Stimulated activated CD4-positive, alpha-beta T cell treated with anti-CD3 and anti-CD28 coated beads, Interleukin-2, amount 100 ng/mL, for 4 hours (primary cell): ENCODE data around the gene DKK3.

Source experiments
- DNase-seq: peaks from one replicate; pipeline ENCODE4 v3.0.0-alpha.2; 2020; ENCODE audit warnings: low read depth

Gene DKK3

DNA sequence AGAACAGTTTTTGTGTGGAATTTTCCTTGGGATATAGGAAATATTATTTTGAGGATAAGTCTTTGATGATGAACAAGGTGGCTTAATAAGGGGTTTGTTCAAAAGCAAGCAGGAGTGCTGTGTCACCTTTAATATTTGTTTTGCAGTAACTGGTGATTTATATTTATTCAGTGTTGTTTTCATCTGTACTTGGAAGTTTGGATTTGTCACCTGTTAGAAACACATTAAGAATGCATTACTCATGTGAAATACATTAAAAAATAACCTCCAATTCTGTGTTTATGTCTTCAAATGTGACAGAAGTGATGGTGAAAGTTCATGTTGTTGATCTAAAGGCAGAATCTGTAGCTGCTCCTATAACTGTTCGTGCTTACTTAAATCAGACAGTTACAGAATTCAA is 70.5 kb downstream of the DKK3 start:
- no peak for DNase-seq

DNA sequence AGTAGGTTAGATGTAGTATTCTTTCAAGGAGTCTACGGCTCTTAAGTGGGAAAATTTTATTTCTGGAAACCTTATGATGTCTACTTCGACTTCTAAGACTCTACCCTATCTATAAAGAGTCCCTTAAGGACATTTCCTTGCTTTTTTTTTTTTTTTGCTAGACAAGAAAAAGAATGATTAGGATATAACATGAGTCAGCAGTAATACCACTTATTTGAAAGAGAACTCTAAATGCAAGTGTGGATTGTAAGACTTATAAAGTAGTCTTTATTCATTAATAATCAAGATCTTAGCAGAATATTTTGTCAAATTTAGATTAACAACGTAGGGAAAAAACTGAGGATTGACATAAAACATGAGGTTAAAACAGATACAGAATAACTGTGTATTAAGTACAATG is 71.0 kb downstream of the DKK3 start:
- DNase-seq, result no peak

DNA sequence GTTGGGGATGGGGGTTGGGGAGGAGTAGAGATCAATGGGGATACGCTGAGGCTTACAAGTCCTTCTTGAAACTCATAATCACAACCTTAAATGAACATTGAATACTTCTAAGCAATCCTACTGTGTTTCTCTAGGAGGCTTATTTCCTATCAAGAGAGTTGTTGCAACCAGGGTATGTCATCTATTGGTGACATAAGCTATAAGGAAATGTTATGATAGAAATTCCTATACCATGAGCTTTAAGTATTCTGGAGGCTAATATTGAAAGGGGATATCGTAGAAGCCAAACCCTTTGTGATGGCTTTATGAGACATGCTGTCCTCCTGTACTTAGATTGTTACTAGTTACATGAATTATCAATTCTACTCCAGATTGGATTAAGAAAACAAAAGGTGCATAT is 72.9 kb downstream of the DKK3 start:
- DNase-seq, result no peak

DNA sequence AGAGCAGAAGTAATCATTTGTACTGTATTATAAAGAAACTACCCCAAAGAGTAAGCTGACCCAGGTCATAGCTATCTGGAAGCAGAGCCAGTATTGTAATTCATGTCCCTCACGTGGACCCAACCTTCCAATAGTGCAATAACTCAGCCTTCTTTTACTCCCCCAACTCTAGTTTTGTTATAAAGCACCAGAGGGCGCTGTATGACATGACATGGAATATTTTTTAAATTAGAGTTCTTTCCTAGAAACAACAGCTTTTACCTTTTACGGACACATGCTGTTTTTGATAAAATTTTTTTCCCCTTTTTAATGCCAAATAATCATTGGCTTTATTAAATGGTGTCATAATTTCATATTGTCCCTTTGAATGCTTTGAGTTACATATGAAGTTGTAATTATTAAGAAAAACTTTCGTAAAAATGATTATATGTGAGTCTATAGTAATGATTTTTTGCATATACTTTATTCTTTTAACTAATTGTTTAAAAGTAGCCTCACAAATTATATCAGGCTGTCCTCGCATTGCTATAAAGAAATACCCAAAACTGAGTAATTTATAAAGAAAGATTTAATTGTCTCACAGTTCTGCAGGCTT is 76.9 kb downstream of the DKK3 start:
- DNase-seq, result no peak

DNA sequence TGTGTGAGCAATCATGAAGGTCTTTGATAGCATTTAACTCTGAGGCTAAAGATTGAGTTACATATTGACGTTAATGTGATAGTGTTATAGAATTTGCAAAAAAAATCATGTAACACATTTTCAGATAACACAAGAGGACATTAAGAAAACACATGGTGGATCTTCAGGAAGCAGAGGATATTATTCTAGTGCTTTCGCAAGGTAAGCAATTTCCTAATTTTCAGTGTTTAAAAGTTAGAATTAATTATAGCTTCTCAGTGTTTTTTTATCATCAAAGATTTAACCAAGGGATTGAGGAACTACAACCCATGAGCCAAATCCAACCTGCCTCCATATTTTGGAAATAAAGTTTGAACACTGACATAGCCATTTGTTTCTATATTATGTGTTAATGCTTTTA is 78.5 kb downstream of the DKK3 start:
- no peak for DNase-seq

DNA sequence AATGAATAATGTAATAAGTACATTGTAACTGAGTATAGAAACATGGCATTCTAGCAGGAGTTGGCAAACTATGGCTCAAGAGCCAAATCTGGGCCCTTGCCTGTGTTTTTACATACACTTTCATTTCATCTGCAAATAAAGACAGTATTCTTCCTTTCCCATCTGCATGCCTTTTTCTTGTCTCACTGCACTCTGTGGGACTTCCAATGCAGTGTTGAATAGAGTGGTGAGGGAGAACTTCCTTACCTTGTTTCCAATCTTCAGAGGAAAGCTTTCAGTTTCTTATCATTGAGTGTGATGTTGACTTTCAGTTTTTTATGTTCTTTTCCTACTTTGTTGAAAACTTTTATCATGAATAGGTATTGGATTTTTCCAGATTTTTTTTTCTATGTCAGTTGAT is 84.6 kb downstream of the DKK3 start:
- DNase-seq, result no peak

DNA sequence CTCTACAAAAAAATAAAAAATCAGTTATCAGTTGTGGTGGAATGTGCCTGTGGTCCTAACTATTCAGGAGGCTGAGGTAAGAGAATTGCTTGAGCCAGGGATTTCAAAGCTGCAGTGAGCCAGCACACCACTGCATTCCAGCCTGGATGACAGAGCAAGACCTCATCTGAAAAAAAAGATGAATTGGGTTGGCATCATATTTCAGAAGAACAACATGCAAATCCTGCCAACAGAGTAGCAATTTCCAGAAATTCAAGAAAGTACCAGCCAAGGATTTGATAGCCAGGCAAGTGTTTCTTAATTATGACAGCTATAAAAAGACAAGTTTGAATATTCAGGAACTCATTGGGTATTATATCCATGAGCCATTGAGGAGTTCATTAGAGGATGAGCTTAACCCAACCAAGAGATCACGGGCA is 91.4 kb downstream of the DKK3 start:
- DNase-seq, result no peak

DNA sequence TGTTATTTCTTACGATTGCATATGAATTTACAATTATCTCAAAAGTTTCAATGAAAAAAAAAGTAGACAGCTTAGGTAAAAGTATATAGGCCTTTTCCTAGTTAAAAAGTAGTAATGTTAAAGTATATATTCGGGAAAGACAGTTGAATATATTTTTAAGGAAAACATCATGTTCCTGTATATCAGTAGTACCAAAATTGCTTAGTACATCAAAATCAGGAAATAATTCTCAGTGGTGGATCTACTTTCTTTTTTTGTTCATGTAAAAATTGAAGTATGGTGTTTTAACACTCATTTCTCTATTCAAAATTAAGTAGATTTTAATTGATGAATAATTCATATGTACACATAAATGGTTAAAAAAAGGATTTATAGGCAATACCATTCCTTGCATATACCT is 92.8 kb downstream of the DKK3 start:
- DNase-seq, result no peak

DNA sequence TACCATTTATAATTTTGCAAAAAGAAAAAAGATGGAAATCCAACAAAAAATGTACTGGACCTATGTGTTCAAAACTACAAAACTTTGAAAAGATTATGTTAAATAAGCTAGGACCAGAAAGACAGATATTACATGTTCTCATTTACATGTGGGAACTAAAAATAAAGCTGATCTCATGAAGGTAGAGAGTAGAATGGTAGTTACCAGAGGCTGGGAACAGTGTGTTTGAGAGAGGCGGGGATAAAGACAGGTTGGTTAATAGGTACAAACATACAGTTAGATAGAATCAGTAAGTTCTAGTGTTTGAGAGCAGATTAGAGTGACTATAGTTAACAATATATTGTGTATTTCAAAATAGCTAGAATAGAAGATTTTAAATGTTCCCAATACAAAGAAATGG is 95.0 kb downstream of the DKK3 start:
- no peak for DNase-seq
